Measurements from ENCODE around the gene ID1. TPM values are rescaled to one million over a fixed set of nuclear protein-coding genes. Genes with fewer than 3 reads are reported as not detected.

The ID1 gene
- total RNA-seq, 1 experiment from 2014 or later: 360 TPM

DNA sequence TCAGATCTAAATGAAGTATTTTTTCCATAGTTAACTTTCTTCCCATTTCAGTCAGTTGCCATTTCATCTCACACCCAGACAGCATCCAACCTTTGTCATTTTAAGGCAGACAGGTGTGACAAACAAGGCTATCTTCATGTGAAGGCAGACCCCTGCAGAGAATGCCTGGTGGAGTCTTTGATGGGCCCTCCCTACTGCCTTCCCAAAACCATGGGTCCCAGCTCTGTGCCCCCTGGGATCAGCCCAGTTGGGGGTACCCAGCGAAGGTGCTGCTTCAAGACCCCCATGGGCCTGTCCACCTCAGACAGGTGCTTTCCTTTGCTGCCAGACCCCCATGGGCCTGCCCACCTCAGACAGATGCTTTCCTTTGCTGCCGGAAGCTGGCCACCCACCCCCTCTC is 28.3 kb upstream of the ID1 start:
- H4K20me1 ChIP-seq (ENCODE audit: control insufficient read depth, insufficient read depth, insufficient read length): no peaks in the 10 kb centered on the region
- H3K9me3 ChIP-seq (ENCODE audit: control insufficient read depth, low read depth, low read length): no peaks in the 10 kb centered on the region
- peaks cover 7 to 21% (median 13%) of the 10 kb centered on the region in 3 experiments for H3K36me3 Mint-ChIP-seq (ENCODE audit: insufficient read depth in 1 of 3, low read depth in 3 of 3)
- H3K79me2 ChIP-seq (ENCODE audit: insufficient read depth, low read length): no peaks in the 10 kb centered on the region
- 0 out of 2 replicates have a peak overlapping the region, but pooled peaks have one; percentile 41 for H3K14ac ChIP-seq (ENCODE audit: insufficient read depth, low read length)
- H3K79me1 ChIP-seq (ENCODE audit: insufficient read depth, low read depth, low read length, poor library complexity, severe bottlenecking): no peaks in the 10 kb centered on the region
- H4K5ac ChIP-seq (ENCODE audit: insufficient read length, low read depth, low read length): no peak overlapping the region
- no peak overlapping the region for H2BK5ac ChIP-seq (ENCODE audit: insufficient read length, low read length)
- H4K8ac ChIP-seq (replicated peaks; ENCODE audit: insufficient read length, low read depth, low read length): no peak overlapping the region
- no peaks in the 10 kb centered on the region; the same call in 1 of the 2 replicates for H3K27me3 Mint-ChIP-seq (ENCODE audit: low read depth)
- peaks cover 2 to 3% of the 10 kb centered on the region in 2 experiments; a peak in 2 of 5 replicates for H3K9me3 Mint-ChIP-seq
- H3K27me3 ChIP-seq (ENCODE audit: insufficient read depth, low read length): no peaks in the 10 kb centered on the region
- H2BK15ac ChIP-seq (ENCODE audit: low read depth, low read length): no peak overlapping the region
- H3K18ac ChIP-seq (ENCODE audit: insufficient read length, low read depth, low read length): peak overlapping the region; percentile 27
- H3K23ac ChIP-seq (ENCODE audit: insufficient read length, low read depth, low read length): no peak overlapping the region
- peaks cover 57 to 62% of the 10 kb centered on the region in 2 experiments for H3K4me1 Mint-ChIP-seq
- H2BK20ac ChIP-seq (ENCODE audit: low read depth, low read length, poor library complexity, severe bottlenecking): no peak overlapping the region
- H3K4ac ChIP-seq (ENCODE audit: low read depth, low read length): no peak overlapping the region
- H3K23me2 ChIP-seq (ENCODE audit: insufficient read length, low read depth, low read length, poor library complexity, severe bottlenecking): peaks cover 6% of the 10 kb centered on the region
- TF ChIP-seq, protein P1, sequence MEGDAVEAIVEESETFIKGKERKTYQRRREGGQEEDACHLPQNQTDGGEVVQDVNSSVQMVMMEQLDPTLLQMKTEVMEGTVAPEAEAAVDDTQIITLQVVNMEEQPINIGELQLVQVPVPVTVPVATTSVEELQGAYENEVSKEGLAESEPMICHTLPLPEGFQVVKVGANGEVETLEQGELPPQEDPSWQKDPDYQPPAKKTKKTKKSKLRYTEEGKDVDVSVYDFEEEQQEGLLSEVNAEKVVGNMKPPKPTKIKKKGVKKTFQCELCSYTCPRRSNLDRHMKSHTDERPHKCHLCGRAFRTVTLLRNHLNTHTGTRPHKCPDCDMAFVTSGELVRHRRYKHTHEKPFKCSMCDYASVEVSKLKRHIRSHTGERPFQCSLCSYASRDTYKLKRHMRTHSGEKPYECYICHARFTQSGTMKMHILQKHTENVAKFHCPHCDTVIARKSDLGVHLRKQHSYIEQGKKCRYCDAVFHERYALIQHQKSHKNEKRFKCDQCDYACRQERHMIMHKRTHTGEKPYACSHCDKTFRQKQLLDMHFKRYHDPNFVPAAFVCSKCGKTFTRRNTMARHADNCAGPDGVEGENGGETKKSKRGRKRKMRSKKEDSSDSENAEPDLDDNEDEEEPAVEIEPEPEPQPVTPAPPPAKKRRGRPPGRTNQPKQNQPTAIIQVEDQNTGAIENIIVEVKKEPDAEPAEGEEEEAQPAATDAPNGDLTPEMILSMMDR (conservative IDR thresholded peaks at IDR 0.05): no peak
- H3T11ph ChIP-seq (ENCODE audit: low read length): no peak overlapping the region
- H2AFZ ChIP-seq (ENCODE audit: low read length): no peak overlapping the region
- H3K27ac ChIP-seq (ENCODE audit: insufficient read length, low read depth, low read length): no peak overlapping the region
- no peak overlapping the region for H3K4me2 ChIP-seq (ENCODE audit: insufficient read depth, insufficient read length, low read length)
- H3K4me1 ChIP-seq (ENCODE audit: insufficient read depth, low read length): no peaks in the 10 kb centered on the region
- WGBS (ENCODE audit: extremely low coverage, insufficient read length, low lambda C conversion rate): no CpG with 5 or more reads among the region's 2 CpGs
- no peak overlapping the region for H3K4me3 Mint-ChIP-seq
- H3K27ac Mint-ChIP-seq: peak overlapping the region in 2 of 3 experiments; percentile 53 to 62; a peak in 4 of 7 replicates
- no peak overlapping the region for H4K91ac ChIP-seq (ENCODE audit: insufficient read length, low read depth, low read length)
- H2BK12ac ChIP-seq (ENCODE audit: insufficient read length, low read depth, low read length): no peak overlapping the region
- no peak overlapping the region for H3K9ac ChIP-seq (ENCODE audit: extremely low read depth, insufficient read length, low read length)
- no peak for DNase-seq
- H2AK5ac ChIP-seq (ENCODE audit: insufficient read length, low read length): no peak overlapping the region
- H2BK120ac ChIP-seq (ENCODE audit: low read depth, low read length, poor library complexity, severe bottlenecking): no peak overlapping the region
- H3K56ac ChIP-seq (ENCODE audit: insufficient read length, low read depth, low read length): no peak overlapping the region
